HG02678 (cell line): Measurements from ENCODE around the gene CYP4V2.

Experiments used
- ATAC-seq: cut with Tn5 transposase; IDR thresholded peaks from one replicate; pipeline ENCODE4 v1.9.1; 2021; ENCODE audit warnings: mild to moderate bottlenecking, moderate library complexity; ENCODE audit not compliant: unreplicated experiment

Gene CYP4V2

GRCh38 chr4:186191200-186192065 lies at the start of gene CYP4V2:
TSS of gene CYP4V2 (plus strand) at chr4:186191567. CDS start at chr4:186191824, 257 bp downstream.
- peak; percentile 83 for ATAC-seq

GRCh38 chr4:186144198-186144945 lies 47.0 kb upstream of the CYP4V2 start:
- ATAC-seq: peak; percentile 43

GRCh38 chr4:186144946-186145569 lies 46.3 kb upstream of the CYP4V2 start:
- peak; percentile 48 for ATAC-seq

- no peak for ATAC-seq
Measured at GRCh38 chr4:186146458-186146857, 44.9 kb upstream of the CYP4V2 start.

- no peak for ATAC-seq
Measured at GRCh38 chr4:186148336-186148975, 42.9 kb upstream of the CYP4V2 start.

- no peak for ATAC-seq
Measured at GRCh38 chr4:186149872-186150271, 41.5 kb upstream of the CYP4V2 start.

- no peak for ATAC-seq
Measured at GRCh38 chr4:186150926-186151325, 40.4 kb upstream of the CYP4V2 start.

- no peak for ATAC-seq
Measured at GRCh38 chr4:186151499-186151898, 39.9 kb upstream of the CYP4V2 start.

GRCh38 chr4:186158021-186158813 lies 33.1 kb upstream of the CYP4V2 start:
- no peak for ATAC-seq

GRCh38 chr4:186158966-186159365 lies 32.4 kb upstream of the CYP4V2 start:
- ATAC-seq: no peak

GRCh38 chr4:186159613-186160012 lies 31.8 kb upstream of the CYP4V2 start:
- no peak for ATAC-seq

- ATAC-seq: peak; percentile 97
Measured at GRCh38 chr4:186161138-186161537, 30.2 kb upstream of the CYP4V2 start.

GRCh38 chr4:186166852-186167512 lies 24.4 kb upstream of the CYP4V2 start:
- ATAC-seq: no peak

- ATAC-seq: no peak
Measured at GRCh38 chr4:186167605-186168004, 23.8 kb upstream of the CYP4V2 start.

GRCh38 chr4:186168750-186169149 lies 22.6 kb upstream of the CYP4V2 start:
- ATAC-seq: no peak

- ATAC-seq: no peak
Measured at GRCh38 chr4:186169333-186169944, 21.9 kb upstream of the CYP4V2 start.

- ATAC-seq: no peak
Measured at GRCh38 chr4:186169945-186170802, 21.2 kb upstream of the CYP4V2 start.

- ATAC-seq: no peak
Measured at GRCh38 chr4:186170966-186171365, 20.4 kb upstream of the CYP4V2 start.
